ENCODE data around the gene GCK.

The GCK gene

GRCh38 chr7:44106311-44107065 is 82.8 kb downstream of the GCK start:
- TF ChIP-seq CTCF (conservative IDR thresholded peaks at IDR 0.05; ENCODE audit: control insufficient read depth, insufficient read depth, low read depth, low read length), result no peak
- no peak overlapping the region for H3K4me3 ChIP-seq (ENCODE audit: control insufficient read depth, low read depth, low read length)
- DNase-seq (ENCODE audit: low read depth), result no peak

- TF ChIP-seq CTCF (conservative IDR thresholded peaks at IDR 0.05; ENCODE audit: control insufficient read depth, insufficient read depth, low read depth, low read length), result no peak
- H3K4me3 ChIP-seq (ENCODE audit: control insufficient read depth, low read depth, low read length), result peak overlapping the region; percentile 66
- DNase-seq (ENCODE audit: low read depth), result no peak
Measured at GRCh38 chr7:44105832-44106231, 83.4 kb downstream of the GCK start.

GRCh38 chr7:44104860-44105771 is 84.1 kb downstream of the GCK start:
- H3K4me3 ChIP-seq (ENCODE audit: control insufficient read depth, low read depth, low read length), result peak overlapping the region; percentile 66
- DNase-seq (ENCODE audit: low read depth), result peak; percentile 82
- no peak for TF ChIP-seq CTCF (conservative IDR thresholded peaks at IDR 0.05; ENCODE audit: control insufficient read depth, insufficient read depth, low read depth, low read length)

- peak within 1 kb of the TSS; percentile 66 for H3K4me3 ChIP-seq (ENCODE audit: control insufficient read depth, low read depth, low read length)
- no peak for TF ChIP-seq CTCF (conservative IDR thresholded peaks at IDR 0.05; ENCODE audit: control insufficient read depth, insufficient read depth, low read depth, low read length)
- peak; percentile 38 for DNase-seq (ENCODE audit: low read depth)
Measured at GRCh38 chr7:44103923-44104859, 85.0 kb downstream of the GCK start, which contains the start of gene AEBP1. Gene AEBP1, plus strand, starts transcription at chr7:44104345. Its CDS starts 321 bp downstream, at chr7:44104666.

GRCh38 chr7:44103566-44103922 is 85.7 kb downstream of the GCK start:
- no peak overlapping the region for H3K4me3 ChIP-seq (ENCODE audit: control insufficient read depth, low read depth, low read length)
- DNase-seq (ENCODE audit: low read depth), result no peak
- TF ChIP-seq CTCF (conservative IDR thresholded peaks at IDR 0.05; ENCODE audit: control insufficient read depth, insufficient read depth, low read depth, low read length), result no peak
